ENCODE results near the gene APOLD1. TPM values are rescaled to one million over a fixed set of nuclear protein-coding genes. Genes with fewer than 3 reads are reported as not detected.
"Not testable (repeated sequence)": the region's sequence is repeated elsewhere in the genome, so short reads cannot be mapped to it uniquely, and the experiment has no call there.

The APOLD1 gene
- total RNA-seq, 6 experiments from 2014 or later: 0.27 to 5.6 (median 1.2) TPM

DNA sequence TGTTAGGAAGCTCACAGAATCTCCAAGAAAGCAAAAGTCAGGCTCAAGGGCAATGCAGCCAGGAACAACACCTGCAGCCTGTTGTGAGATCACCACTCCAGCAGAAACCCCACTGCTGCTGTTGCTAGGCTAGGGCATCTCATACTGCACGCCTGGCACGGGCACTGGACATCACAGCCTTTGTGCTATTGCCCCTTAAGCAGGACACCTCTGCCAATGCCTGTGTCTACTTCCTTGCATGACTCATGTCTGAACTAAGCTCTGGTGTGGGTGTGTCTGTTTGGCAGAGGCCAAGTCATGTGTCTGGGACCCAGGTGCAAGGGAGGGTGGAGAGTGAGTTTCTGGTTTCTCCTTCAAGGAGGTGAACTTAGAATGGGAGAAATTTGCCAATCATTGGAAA, 17.7 kb downstream of the APOLD1 start:
- ATAC-seq (peak; percentile 43 to 85 (median 58)), DNase-seq (peak in 1 of 3 donors; percentile 48)
- no peaks in the 10 kb centered on the region for H3K27me3 ChIP-seq
- H3K36me3 ChIP-seq: no peaks in the 10 kb centered on the region
- no peaks in the 10 kb centered on the region for H3K4me1 ChIP-seq
- intact Hi-C loops (cut with DNase I): no loop called here
- TF ChIP-seq, protein P1, sequence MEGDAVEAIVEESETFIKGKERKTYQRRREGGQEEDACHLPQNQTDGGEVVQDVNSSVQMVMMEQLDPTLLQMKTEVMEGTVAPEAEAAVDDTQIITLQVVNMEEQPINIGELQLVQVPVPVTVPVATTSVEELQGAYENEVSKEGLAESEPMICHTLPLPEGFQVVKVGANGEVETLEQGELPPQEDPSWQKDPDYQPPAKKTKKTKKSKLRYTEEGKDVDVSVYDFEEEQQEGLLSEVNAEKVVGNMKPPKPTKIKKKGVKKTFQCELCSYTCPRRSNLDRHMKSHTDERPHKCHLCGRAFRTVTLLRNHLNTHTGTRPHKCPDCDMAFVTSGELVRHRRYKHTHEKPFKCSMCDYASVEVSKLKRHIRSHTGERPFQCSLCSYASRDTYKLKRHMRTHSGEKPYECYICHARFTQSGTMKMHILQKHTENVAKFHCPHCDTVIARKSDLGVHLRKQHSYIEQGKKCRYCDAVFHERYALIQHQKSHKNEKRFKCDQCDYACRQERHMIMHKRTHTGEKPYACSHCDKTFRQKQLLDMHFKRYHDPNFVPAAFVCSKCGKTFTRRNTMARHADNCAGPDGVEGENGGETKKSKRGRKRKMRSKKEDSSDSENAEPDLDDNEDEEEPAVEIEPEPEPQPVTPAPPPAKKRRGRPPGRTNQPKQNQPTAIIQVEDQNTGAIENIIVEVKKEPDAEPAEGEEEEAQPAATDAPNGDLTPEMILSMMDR (IDR thresholded peaks at IDR 0.05): no peak
- TF ChIP-seq POLR2A (IDR thresholded peaks at IDR 0.05): no peak
- no peak overlapping the region for H3K4me3 ChIP-seq
- H3K27ac ChIP-seq: no peak overlapping the region
- no peaks in the 10 kb centered on the region for H3K9me3 ChIP-seq
- WGBS (ENCODE audit: insufficient coverage, low coverage, low lambda C conversion rate, missing lambda C conversion rate): 80% methylated on average over 1 of the region's 2 CpGs

DNA sequence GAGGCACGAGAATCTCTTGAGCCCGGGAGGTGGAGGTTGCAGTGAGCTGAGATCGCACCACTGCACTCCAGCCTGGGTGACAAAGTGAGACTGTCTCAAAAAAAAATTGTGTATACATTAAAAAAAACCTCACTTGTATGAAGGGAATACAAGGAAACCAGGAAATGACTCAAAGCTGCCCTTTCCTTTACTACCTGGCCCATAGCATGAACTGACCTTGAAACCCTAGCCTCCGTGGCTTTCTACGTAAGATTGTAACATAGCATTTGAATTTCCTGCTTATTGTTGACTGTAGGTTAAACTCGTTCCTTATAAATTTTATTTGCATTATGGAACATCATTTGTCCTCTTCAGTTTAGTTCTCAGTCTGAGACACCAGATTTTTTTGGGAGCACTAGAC, 18.6 kb downstream of the APOLD1 start:
- TF ChIP-seq POLR2A (IDR thresholded peaks at IDR 0.05): no peak
- TF ChIP-seq, protein P1 (IDR thresholded peaks at IDR 0.05): no peak
- intact Hi-C loops (cut with DNase I): no loop called here
- Histone ChIP-seq H3K9me3 (no peaks in the 10 kb centered on the region), H3K4me1 (no peaks in the 10 kb centered on the region), H3K36me3 (no peaks in the 10 kb centered on the region), H3K4me3 (no peak overlapping the region), H3K27me3 (no peaks in the 10 kb centered on the region), H3K27ac (no peak overlapping the region)
- DNase-seq (no peak), ATAC-seq (no peak)
- 74% methylated on average over 6 of the region's 6 CpGs for WGBS (ENCODE audit: insufficient coverage, low coverage, low lambda C conversion rate, missing lambda C conversion rate)

DNA sequence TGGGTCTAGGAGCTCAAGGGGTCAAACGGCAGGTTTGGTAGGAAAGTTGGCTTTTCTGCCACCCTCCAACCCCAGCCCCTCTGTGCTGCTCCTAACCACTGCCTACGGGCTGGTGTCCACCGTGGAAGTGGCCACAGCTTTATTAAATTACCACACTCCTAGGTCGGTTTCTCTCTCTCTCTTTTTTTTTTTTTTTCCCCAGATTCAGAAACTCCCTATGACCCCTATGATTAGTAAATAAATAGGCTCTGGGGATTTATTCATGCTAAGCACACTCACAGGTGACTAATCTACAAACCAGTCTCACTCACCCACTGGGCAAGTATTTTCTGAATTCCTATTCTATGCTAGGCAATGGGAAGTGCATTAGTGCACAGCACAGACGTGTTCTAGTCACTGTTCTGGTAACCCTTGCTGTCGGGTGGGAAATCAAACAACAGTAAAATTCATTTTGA, 19.0 kb downstream of the APOLD1 start:
- DNase-seq: no peak
- WGBS (ENCODE audit: insufficient coverage, low coverage, low lambda C conversion rate, missing lambda C conversion rate): 73% methylated on average over 6 of the region's 6 CpGs
- Histone ChIP-seq H3K4me1 (no peaks in the 10 kb centered on the region), H3K27me3 (no peaks in the 10 kb centered on the region), H3K27ac (no peak overlapping the region), H3K9me3 (no peaks in the 10 kb centered on the region), H3K36me3 (no peaks in the 10 kb centered on the region), H3K4me3 (no peak overlapping the region)
- peak in 1 of 4 donors; percentile 9 for ATAC-seq
- intact Hi-C loops (cut with DNase I): no loop called here
- TF ChIP-seq, protein P1 (IDR thresholded peaks at IDR 0.05): no peak
- no peak for TF ChIP-seq POLR2A (IDR thresholded peaks at IDR 0.05)

DNA sequence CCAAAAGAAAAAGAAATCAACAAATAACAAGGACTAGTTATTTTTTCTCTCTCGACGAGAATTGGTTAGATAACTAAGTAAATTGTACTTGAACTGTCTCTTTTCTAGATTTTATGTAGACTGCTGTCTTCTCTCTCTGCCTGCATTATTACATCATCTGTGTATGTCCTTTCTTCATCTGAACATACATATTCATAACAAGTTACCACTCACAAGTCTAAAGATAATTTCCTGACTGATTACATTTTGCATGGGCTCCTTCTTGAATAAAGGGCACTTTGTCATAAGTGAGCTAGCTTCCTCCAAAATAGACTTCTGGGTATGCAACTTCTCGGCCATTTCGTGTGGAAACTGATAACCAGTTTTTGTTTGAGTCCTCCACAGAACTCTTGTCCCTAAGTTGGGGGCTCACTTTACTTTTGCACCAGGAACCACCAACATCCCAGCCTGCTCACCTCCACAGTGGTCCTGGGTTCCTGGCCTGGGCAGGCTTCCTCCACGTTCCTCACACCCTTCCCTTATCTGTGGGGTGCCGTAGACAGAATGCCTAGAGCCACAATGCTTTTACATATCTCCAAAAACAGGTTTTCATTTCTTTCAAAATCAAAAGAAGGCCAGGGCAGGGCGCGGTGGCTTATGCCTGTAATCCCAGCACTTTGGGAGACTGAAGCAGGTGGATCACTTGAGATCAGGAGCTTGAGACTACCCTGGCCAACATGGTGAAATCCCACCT, 21.5 kb downstream of the APOLD1 start:
- Histone ChIP-seq H3K36me3 (no peaks in the 10 kb centered on the region), H3K27me3 (no peaks in the 10 kb centered on the region), H3K4me1 (no peaks in the 10 kb centered on the region), H3K4me3 (no peak overlapping the region), H3K9me3 (no peaks in the 10 kb centered on the region), H3K27ac (peak overlapping the region; percentile 45 to 75 (median 60))
- intact Hi-C loops (cut with DNase I): no loop called here
- ATAC-seq (no peak), DNase-seq (no peak)
- no peak for TF ChIP-seq POLR2A (IDR thresholded peaks at IDR 0.05)
- TF ChIP-seq, protein P1 (IDR thresholded peaks at IDR 0.05): no peak
- 72% methylated on average over 8 of the region's 8 CpGs for WGBS (ENCODE audit: insufficient coverage, low coverage, low lambda C conversion rate, missing lambda C conversion rate)

DNA sequence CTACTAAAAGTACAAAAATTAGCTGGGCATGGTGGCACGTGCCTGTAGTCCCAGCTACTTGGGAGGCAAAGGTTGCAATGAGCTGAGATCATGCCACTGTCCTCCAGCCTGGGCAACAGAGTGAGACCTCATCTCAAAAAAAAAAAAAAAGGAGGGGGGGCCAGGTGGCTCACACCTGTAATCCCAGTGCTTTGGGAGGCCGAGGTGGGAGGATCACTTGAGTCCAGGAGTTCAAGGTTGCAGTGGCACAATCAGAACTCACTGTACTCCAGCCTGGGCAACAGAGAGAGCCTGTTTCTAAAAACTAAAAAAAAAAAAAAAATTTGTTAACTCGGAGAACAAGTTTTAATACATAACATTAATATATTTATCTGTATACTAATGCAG, 22.1 kb downstream of the APOLD1 start:
- H3K9me3 ChIP-seq; intact Hi-C loops (cut with DNase I); H3K27me3 ChIP-seq; H3K4me3 ChIP-seq; ATAC-seq; H3K36me3 ChIP-seq; H3K4me1 ChIP-seq; DNase-seq: not testable (repeated sequence)
- WGBS (ENCODE audit: insufficient coverage, low coverage, low lambda C conversion rate, missing lambda C conversion rate): 82% methylated on average over 3 of the region's 3 CpGs
- peak overlapping the region; percentile 45 to 75 (median 60) for H3K27ac ChIP-seq
